Kidney epithelial cell (primary cell): ENCODE measurements around the gene TRIM10. TPM values are rescaled to one million over a fixed set of nuclear protein-coding genes. Genes with fewer than 3 reads are reported as not detected.

Experiments used
- DNase-seq: peaks from one replicate; pipeline ENCODE4 v3.0.0-alpha.2; 2010; ENCODE audit warnings: low read depth
- H3K27me3 ChIP-seq: 2 replicates; pipeline ENCODE4 v1.6.0; 2011; ENCODE audit warnings: low read length; ENCODE audit not compliant: control insufficient read depth, insufficient read depth
- H3K36me3 ChIP-seq: 2 replicates; pipeline ENCODE4 v1.5.1; 2011; ENCODE audit warnings: low read length; ENCODE audit not compliant: control insufficient read depth, insufficient read depth
- H3K4me3 ChIP-seq: 2 replicates; pipeline ENCODE4 v1.5.1; 2011; ENCODE audit warnings: low read depth, mild to moderate bottlenecking, control low read depth, low read length
- total RNA-seq: library from RNA; depleted of rRNA; stranded (reverse); fragments of >200 nt; gene quantifications from 2 replicates; pipeline ENCODE4 v1.2.3, GENCODE V29; 2015
- TF ChIP-seq, protein P1 (sequence below): IDR thresholded peaks from 2 replicates; pipeline ENCODE4 v1.5.1; 2011; ENCODE audit warnings: mild to moderate bottlenecking, moderate library complexity, low read length, control low read depth, inconsistent platforms; ENCODE audit not compliant: insufficient read depth, poor library complexity, severe bottlenecking

The TRIM10 gene
- total RNA-seq, 1 donor from 2014 or later: not detected

- no peaks in the 10 kb centered on the region for H3K27me3 ChIP-seq
- TF ChIP-seq, protein P1, sequence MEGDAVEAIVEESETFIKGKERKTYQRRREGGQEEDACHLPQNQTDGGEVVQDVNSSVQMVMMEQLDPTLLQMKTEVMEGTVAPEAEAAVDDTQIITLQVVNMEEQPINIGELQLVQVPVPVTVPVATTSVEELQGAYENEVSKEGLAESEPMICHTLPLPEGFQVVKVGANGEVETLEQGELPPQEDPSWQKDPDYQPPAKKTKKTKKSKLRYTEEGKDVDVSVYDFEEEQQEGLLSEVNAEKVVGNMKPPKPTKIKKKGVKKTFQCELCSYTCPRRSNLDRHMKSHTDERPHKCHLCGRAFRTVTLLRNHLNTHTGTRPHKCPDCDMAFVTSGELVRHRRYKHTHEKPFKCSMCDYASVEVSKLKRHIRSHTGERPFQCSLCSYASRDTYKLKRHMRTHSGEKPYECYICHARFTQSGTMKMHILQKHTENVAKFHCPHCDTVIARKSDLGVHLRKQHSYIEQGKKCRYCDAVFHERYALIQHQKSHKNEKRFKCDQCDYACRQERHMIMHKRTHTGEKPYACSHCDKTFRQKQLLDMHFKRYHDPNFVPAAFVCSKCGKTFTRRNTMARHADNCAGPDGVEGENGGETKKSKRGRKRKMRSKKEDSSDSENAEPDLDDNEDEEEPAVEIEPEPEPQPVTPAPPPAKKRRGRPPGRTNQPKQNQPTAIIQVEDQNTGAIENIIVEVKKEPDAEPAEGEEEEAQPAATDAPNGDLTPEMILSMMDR: no peak
- no peak for DNase-seq
- no peak overlapping the region for H3K4me3 ChIP-seq
- H3K36me3 ChIP-seq: peaks cover 3% of the 10 kb centered on the region
Measured at GRCh38 chr6:30202366-30202765, 41.4 kb upstream of the TRIM10 start.

DNA sequence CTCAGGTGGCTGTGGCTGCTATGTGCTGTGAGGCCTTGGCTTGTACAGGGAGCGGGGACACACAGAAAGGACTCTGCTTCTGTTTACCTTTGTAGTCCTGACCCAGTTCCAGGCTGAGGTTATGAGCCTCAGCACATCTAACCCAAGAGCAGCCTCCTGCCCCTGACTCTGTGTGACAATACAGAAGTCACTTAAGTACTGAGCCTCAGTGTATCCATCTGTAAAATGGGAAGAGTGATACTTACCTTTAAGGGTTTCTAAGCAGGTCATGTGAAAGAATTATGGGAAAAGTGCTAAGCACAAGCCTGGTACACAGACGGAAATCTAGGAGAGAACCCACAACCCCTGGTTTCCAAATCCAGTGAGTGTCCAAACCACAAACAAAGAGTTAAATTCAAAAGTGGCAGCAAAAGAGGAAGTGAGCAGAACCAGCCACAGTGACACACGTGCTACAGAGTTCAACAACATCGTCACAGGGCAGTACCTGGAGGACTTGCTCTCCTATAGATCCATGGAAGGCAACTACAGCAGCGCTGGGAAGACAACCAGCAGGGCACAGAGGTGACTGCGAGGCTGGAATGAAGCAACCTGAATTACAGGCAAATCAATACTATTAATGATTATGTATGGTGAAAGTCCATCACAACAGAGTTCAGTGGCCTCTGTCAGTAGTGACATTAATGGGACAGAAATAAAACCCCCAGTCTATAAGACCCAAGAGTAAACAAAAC lies 39.7 kb upstream of the TRIM10 start:
- no peak overlapping the region for H3K4me3 ChIP-seq
- DNase-seq: no peak
- peaks cover 4% of the 10 kb centered on the region for H3K36me3 ChIP-seq
- H3K27me3 ChIP-seq: no peaks in the 10 kb centered on the region
- TF ChIP-seq, protein P1: no peak

- TF ChIP-seq, protein P1: no peak
- H3K36me3 ChIP-seq: peaks cover 4% of the 10 kb centered on the region
- DNase-seq: no peak
- no peak overlapping the region for H3K4me3 ChIP-seq
- no peaks in the 10 kb centered on the region for H3K27me3 ChIP-seq
Measured at GRCh38 chr6:30198166-30199084, 37.4 kb upstream of the TRIM10 start.

GRCh38 chr6:30196376-30196775 lies 35.4 kb upstream of the TRIM10 start:
- H3K36me3 ChIP-seq: peaks cover 4% of the 10 kb centered on the region

DNA sequence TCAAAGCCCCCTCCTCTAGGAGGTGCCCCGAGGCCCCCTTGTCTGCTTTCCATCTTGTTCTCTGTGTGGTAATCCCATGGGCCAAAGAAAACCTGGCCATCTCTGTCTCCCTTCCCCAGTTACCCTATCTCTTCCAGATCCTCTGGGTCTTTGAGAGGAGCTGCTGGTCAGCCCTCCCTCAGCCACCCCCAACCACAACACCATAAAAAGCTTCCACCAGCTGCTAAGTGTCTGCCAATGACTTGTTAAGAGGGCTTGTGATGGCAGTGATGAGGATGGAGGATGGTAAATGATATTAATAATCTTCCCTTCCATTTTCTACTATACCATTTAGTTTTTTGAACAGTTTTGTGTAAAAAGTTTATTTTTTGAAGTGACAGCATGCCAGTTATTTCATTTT lies 34.9 kb upstream of the TRIM10 start:
- no peaks in the 10 kb centered on the region for H3K27me3 ChIP-seq
- no peak overlapping the region for H3K4me3 ChIP-seq
- TF ChIP-seq, protein P1: no peak
- DNase-seq: no peak
- peaks cover 4% of the 10 kb centered on the region for H3K36me3 ChIP-seq

More at GRCh38 chr6:30196376-30196775, 35.4 kb upstream of the TRIM10 start:
- Histone ChIP-seq H3K4me3 (no peak overlapping the region), H3K27me3 (no peaks in the 10 kb centered on the region)
- TF ChIP-seq, protein P1: no peak
- DNase-seq: no peak
